ENCODE data around the gene COBLL1. TPM values are rescaled to one million over a fixed set of nuclear protein-coding genes. Genes with fewer than 3 reads are reported as not detected.

The COBLL1 gene
- total RNA-seq, 1 experiment from 2014 or later, result 3.6 TPM

GRCh38 chr2:164755952-164756351 is 85.7 kb downstream of the COBLL1 start:
- Histone ChIP-seq H3K9me3 (ENCODE audit: low read length) (no peaks in the 10 kb centered on the region), H3K27me3 (ENCODE audit: low read length) (no peaks in the 10 kb centered on the region), H3F3A (ENCODE audit: low read length, unreplicated experiment) (peaks cover 5% of the 10 kb centered on the region), H3K9me2 (replicated peaks; ENCODE audit: low read length) (no peaks in the 10 kb centered on the region), H2AFZ (ENCODE audit: low read length) (no peak overlapping the region), H3K27ac (ENCODE audit: low read length) (no peak overlapping the region), H3K36me3 (ENCODE audit: low read depth, low read length) (no peaks in the 10 kb centered on the region), H4K20me1 (ENCODE audit: low read length) (peaks cover 12% of the 10 kb centered on the region; the same call in 1 of the 2 replicates), H3K4me1 (ENCODE audit: insufficient read depth, low read length) (peaks cover 25% of the 10 kb centered on the region), H3K4me3 (ENCODE audit: low read length) (no peak overlapping the region), H3K79me2 (ENCODE audit: low read length) (no peaks in the 10 kb centered on the region), H3K4me2 (ENCODE audit: low read length) (no peak overlapping the region), H3K9ac (ENCODE audit: low read length) (no peak overlapping the region)
- ATAC-seq, result no peak
- intact Hi-C loops (cut with micrococcal nuclease), result loop anchor here (5.0 kb wide), 2 partner anchors 56 to 156 kb away; no protein-coding TSS in a partner anchor
- ChIA-PET POLR2A (ENCODE audit: unreplicated experiment) (interaction anchor here (0.6 kb wide), 1 partner anchor 120 kb away, joined by 7 read pairs; no protein-coding TSS in a partner anchor), CTCF (no interaction called here)
- no TSS peak for BruUV-seq (replicated peaks)
- DNase-seq, result no peak
- TF ChIP-seq EZH2phosphoT487 (IDR thresholded peaks at IDR 0.05; ENCODE audit: borderline replicate concordance, low read length) (no peak), EZH2 (IDR thresholded peaks at IDR 0.05; ENCODE audit: low read length, unreplicated experiment) (no peak)
- TF ChIP-seq, protein P1, sequence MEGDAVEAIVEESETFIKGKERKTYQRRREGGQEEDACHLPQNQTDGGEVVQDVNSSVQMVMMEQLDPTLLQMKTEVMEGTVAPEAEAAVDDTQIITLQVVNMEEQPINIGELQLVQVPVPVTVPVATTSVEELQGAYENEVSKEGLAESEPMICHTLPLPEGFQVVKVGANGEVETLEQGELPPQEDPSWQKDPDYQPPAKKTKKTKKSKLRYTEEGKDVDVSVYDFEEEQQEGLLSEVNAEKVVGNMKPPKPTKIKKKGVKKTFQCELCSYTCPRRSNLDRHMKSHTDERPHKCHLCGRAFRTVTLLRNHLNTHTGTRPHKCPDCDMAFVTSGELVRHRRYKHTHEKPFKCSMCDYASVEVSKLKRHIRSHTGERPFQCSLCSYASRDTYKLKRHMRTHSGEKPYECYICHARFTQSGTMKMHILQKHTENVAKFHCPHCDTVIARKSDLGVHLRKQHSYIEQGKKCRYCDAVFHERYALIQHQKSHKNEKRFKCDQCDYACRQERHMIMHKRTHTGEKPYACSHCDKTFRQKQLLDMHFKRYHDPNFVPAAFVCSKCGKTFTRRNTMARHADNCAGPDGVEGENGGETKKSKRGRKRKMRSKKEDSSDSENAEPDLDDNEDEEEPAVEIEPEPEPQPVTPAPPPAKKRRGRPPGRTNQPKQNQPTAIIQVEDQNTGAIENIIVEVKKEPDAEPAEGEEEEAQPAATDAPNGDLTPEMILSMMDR (conservative IDR thresholded peaks at IDR 0.05; ENCODE audit: low read depth, low read length), result no peak

DNA sequence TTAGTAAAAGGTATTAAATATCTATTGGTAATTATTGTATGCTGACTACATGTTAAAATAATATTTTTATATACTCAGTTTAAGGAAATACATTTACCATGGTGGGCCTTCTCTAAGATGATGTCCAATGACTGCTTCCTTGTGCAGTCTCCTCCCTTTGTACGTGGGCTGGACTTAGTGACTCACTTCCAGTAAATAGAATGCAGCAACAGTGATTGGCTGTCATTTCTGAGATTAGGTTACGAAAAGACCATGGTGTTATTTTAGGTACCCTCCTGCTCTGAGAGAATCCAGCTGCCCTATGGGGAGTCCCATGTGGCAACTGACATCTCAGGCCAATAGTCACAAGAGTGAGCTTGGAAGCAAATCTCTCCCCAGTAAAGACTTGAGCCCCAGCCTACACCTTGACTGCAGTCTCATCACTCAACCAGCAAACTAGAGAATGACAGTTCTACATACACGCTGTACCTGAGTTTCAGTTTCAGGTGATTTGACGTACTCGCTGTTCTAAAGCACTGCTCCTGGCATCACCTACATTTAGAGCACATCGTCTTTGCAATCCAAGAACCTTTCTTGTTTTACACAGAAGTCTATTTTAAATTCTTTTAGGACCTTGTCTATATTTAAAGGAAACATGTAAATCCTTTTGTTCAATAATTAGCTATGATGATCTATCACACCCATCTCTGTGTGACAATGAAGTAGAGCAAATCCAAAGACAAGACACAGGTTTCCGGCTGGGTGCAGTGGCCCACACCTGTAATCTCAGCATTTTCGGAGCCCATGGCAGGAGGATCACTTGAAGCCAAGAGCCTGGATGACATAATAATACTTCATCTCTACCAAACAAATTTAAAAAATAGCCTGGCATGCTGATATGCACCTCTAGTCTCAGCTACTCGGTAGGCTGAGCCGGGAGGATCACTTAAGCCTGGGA is 87.2 kb downstream of the COBLL1 start:
- Histone ChIP-seq H3K9ac (ENCODE audit: low read length) (no peak overlapping the region), H3K4me1 (ENCODE audit: insufficient read depth, low read length) (peaks cover 25% of the 10 kb centered on the region), H3K9me2 (replicated peaks; ENCODE audit: low read length) (no peaks in the 10 kb centered on the region), H3K79me2 (ENCODE audit: low read length) (no peaks in the 10 kb centered on the region), H4K20me1 (ENCODE audit: low read length) (peaks cover 12% of the 10 kb centered on the region; the same call in 1 of the 2 replicates), H2AFZ (ENCODE audit: low read length) (no peak overlapping the region), H3K36me3 (ENCODE audit: low read depth, low read length) (no peaks in the 10 kb centered on the region), H3K27me3 (ENCODE audit: low read length) (no peaks in the 10 kb centered on the region), H3F3A (ENCODE audit: low read length, unreplicated experiment) (peaks cover 5% of the 10 kb centered on the region), H3K9me3 (ENCODE audit: low read length) (no peaks in the 10 kb centered on the region), H3K4me3 (ENCODE audit: low read length) (no peak overlapping the region), H3K27ac (ENCODE audit: low read length) (no peak overlapping the region), H3K4me2 (ENCODE audit: low read length) (no peak overlapping the region)
- ATAC-seq (no peak), DNase-seq (no peak)
- ChIA-PET POLR2A (ENCODE audit: unreplicated experiment) (no interaction called here), CTCF (no interaction called here)
- BruUV-seq (replicated peaks), result no TSS peak
- TF ChIP-seq, protein P1 (conservative IDR thresholded peaks at IDR 0.05; ENCODE audit: low read depth, low read length), result no peak
- TF ChIP-seq EZH2 (IDR thresholded peaks at IDR 0.05; ENCODE audit: low read length, unreplicated experiment), result no peak
- TF ChIP-seq EZH2phosphoT487 (IDR thresholded peaks at IDR 0.05; ENCODE audit: borderline replicate concordance, low read length), result no peak
- intact Hi-C loops (cut with micrococcal nuclease), result loop anchor here (5.0 kb wide), 2 partner anchors 58 to 158 kb away; no protein-coding TSS in a partner anchor

- POLR2A ChIA-PET (ENCODE audit: unreplicated experiment), result no interaction called here
- no peak overlapping the region for H3K9ac ChIP-seq (ENCODE audit: low read length)
- H2AFZ ChIP-seq (ENCODE audit: low read length), result no peak overlapping the region
- DNase-seq (no peak), ATAC-seq (no peak)
- intact Hi-C loops (cut with micrococcal nuclease), result no loop called here
- H3K4me1 ChIP-seq (ENCODE audit: insufficient read depth, low read length), result peaks cover 14% of the 10 kb centered on the region
- CTCF ChIA-PET, result no interaction called here
- H3K9me3 ChIP-seq (ENCODE audit: low read length), result no peaks in the 10 kb centered on the region
- TF ChIP-seq EZH2phosphoT487 (IDR thresholded peaks at IDR 0.05; ENCODE audit: borderline replicate concordance, low read length) (no peak), EZH2 (IDR thresholded peaks at IDR 0.05; ENCODE audit: low read length, unreplicated experiment) (no peak)
- TF ChIP-seq, protein P1 (conservative IDR thresholded peaks at IDR 0.05; ENCODE audit: low read depth, low read length), result no peak
- H3K4me3 ChIP-seq (ENCODE audit: low read length), result no peak overlapping the region
- BruUV-seq (replicated peaks), result no TSS peak
- no peaks in the 10 kb centered on the region for H3K9me2 ChIP-seq (replicated peaks; ENCODE audit: low read length)
- no peak overlapping the region for H3K27ac ChIP-seq (ENCODE audit: low read length)
- no peaks in the 10 kb centered on the region for H3K27me3 ChIP-seq (ENCODE audit: low read length)
- H3K4me2 ChIP-seq (ENCODE audit: low read length), result no peak overlapping the region
- H3F3A ChIP-seq (ENCODE audit: low read length, unreplicated experiment), result no peaks in the 10 kb centered on the region
- H3K79me2 ChIP-seq (ENCODE audit: low read length), result no peaks in the 10 kb centered on the region
- H4K20me1 ChIP-seq (ENCODE audit: low read length), result 0 out of 2 replicates have a peak, but pooled peaks cover 8% of the 10 kb centered on the region
- H3K36me3 ChIP-seq (ENCODE audit: low read depth, low read length), result no peaks in the 10 kb centered on the region
These were observed 88.7 kb downstream of the COBLL1 start for GRCh38 chr2:164752956-164753355.

All from PC-3 (cell line).